HG03378 (cell line): Measurements from ENCODE around the gene GRIN1.

Experiments
- ATAC-seq: cut with Tn5 transposase; IDR thresholded peaks from one replicate; pipeline ENCODE4 v1.9.1; 2021; ENCODE audit warnings: mild to moderate bottlenecking, moderate library complexity; ENCODE audit not compliant: unreplicated experiment

Gene GRIN1

DNA sequence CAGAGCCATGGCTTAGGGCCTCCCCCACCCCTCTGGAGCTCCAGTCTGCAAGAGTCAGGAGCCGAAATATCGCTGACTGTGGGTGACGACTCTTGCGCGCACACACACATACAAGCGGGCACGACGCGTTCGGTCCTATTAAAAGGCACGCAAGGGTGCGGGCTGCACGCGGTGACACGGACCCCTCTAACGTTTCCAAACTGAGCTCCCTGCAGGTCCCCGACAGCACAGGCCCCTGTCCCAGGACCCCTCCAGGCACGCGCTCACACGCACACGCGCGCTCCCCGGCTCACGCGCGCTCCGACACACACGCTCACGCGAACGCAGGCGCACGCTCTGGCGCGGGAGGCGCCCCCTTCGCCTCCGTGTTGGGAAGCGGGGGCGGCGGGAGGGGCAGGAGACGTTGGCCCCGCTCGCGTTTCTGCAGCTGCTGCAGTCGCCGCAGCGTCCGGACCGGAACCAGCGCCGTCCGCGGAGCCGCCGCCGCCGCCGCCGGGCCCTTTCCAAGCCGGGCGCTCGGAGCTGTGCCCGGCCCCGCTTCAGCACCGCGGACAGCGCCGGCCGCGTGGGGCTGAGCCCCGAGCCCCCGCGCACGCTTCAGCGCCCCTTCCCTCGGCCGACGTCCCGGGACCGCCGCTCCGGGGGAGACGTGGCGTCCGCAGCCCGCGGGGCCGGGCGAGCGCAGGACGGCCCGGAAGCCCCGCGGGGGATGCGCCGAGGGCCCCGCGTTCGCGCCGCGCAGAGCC is at the start of gene GRIN1:
TSS of gene GRIN1 (plus strand) at position 433 of the 746 bp plus-strand sequence. CDS start 333 bp downstream, outside the sequence.
- ATAC-seq = no peak

GRCh38 chr9:137089232-137089947 is 49.6 kb upstream of the GRIN1 start:
- no peak for ATAC-seq

GRCh38 chr9:137095664-137096517 is 43.1 kb upstream of the GRIN1 start:
- no peak for ATAC-seq

DNA sequence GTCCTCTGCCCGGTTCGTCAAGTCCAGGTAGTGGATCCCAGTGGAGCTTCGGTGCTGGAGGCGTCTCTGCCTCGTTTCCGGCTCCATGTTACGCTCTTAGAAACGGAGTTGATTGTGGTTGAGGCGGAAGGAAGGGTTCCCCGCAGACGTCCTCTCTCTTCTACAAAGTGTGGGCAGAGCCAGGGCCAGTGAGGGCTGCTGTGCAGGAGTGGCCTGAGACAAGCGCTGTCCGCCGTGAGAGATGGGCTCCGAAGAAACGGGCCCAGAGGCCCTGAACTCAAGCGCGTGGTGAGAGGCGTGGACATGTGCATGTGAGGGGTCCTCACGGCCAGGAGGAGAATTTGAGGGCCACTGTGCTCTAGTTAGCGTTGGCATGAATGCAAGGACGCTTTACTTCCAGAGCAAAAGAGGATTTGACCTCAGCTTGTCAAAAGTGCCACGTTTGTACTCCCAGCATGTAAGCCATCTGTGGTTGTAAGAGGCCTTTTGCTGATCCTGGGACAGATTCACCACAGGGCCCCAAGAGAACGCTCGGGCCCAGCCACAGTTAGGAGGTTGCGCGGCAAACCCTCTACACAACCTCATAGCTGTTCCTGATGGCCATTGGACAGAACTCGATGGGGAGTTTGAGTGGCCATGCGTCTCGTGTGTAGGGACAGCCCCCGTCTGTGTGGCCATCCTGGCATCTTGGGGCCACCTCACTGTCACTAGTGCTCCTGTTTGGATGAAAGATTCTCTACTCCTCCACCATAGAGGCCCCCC is 42.0 kb upstream of the GRIN1 start:
- no peak for ATAC-seq

DNA sequence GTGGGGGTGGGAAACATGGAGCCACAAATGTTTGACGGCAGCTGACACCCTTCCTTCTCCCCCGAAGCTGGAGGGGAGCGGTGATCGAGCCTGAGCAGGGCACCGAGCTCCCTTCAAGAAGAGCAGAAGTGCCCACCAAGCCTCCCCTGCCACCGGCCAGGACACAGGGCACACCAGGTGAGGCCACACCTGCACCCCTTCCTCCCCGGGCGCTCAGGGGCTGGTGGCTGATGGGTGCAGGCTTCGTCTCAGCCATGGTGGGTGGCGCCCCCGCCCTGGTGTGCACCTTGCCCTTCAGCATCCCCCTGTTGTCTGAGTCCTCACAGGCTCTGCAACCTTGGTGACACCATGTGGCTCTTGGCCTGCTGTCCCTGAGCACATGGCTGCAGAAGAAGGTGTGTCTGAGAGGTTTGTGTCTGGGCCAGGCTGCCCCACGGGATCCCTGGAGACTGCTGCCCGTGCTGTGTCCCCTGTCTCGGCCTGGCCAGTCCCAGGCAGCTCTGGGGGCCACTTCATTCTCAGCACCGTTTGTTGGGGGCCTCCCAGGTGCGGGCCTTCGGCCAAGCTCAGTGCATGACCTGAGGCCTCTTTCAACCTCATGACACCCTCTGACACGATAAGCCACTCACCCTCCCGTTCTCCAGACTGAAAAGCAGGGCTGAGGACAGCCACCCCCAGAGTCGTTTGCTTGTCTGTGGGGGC is 41.0 kb upstream of the GRIN1 start:
- ATAC-seq = no peak

DNA sequence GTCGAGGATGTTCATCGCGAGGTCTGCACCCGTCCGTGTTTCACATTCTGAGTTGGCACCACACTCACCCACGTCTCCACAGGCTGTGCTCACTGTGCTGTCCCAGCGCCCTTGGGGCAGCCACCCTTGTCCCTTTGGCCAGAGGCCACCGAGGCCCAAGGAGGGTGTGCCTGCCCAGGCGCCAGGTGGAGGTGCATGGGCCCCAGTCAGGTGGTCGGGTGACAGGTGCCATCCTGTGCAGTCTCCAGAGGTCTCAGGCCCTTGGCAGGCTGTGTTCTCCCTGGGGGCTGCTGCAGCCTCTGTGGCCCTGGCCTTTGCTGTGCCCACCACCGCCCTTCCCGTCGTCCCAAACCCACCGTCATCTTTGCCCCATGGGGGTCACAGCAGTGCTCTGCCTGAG is 39.7 kb upstream of the GRIN1 start:
- no peak for ATAC-seq

DNA sequence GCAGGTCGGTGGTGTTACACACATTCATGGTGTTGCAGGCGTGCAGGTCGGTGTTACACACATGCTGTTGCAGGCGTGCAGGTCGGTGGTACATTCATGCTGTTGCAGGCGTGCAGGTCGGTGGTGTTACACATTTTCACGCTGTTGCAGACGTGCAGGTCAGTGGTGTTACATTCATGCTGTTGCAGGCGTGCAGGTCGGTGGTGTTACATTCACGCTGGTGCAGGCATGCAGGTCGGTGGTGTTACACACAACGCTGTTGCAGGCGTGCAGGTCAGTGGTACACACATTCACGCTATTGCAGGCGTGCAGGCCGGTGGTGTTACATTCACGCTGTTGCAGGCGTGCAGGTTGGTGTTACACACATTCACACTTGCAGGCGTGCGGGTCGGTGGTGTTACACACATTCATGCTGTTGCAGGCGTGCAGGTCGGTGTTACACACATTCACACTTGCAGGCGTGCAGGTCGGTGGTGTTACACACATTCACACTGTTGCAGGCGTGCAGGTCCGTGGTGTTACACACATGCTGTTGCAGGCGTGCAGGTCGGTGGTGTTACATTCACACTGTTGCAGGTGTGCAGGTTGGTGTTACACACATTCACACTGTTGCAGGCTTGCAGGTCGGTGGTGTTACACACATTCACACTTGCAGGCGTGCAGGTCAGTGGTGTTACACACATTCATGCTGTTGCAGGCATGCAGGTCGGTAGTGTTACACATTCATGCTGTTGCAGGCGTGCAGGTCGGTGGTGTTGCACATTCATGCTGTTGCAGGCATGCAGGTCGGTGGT is 35.6 kb upstream of the GRIN1 start:
- ATAC-seq = no peak

DNA sequence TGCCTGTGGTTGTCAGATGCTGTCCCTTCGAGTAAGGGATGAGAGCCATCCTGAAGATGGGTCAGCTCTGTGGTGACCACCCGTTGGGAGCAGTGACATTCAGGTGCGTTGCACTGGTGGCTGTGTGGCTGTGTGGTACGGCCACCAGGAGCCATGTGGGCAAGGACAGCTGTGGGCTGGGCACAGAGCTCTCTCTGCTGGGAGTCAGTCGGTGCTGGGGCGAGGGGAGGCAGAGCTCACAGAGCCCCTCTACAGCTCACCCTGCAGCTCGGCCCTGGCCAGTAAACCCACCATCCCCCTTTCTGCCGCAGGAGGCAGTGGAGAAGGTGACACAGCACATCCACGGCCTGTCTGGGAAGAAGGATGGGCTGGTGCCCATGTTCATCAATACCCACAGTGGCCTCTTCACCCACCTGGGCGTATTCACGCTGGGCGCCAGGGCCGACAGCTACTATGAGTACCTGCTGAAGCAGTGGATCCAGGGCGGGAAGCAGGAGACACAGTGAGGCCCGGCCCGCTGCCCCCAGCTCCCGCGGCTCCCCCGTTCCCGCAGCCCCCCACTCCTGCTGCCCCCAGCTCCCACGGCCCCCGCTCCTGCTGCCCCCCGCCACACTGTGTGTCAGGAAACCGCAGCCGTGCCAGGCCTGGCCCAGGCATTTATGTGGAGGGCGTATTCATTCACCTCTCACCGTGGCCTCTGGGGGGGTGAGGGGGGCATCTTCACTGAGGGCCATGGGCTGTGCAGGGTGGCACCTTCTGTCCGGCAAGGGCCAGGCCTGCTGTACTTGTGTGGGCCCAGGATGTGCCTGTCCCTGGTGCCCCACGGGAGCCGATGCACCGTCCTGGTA is 32.9 kb upstream of the GRIN1 start:
- ATAC-seq = no peak

DNA sequence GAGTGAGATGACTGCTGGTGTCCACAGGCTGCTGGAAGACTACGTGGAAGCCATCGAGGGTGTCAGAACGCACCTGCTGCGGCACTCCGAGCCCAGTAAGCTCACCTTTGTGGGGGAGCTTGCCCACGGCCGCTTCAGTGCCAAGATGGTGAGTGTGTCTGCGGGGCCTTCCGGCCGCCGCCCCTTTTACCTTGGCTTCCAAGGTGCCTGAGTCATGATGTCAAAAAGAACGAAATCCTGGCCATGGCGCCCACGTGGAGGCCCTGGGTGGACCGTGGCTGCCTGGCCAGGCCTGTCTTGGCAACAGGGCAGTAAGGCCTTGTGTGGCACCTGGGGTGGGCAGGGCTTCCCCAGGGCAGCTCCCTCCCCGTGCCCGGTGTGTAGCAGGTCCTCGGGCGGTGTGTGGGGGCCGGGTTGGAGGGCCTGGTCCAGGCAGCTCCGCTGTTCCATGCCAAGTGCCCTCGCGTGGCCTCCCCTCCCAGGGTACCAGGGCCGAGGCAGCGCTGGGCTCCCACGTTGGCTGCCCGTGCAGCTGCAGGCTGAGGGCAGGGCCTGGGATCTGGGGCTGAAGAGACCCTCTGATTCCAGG is 32.2 kb upstream of the GRIN1 start:
- no peak for ATAC-seq

- no peak for ATAC-seq
Measured at GRCh38 chr9:137107312-137107921, 31.5 kb upstream of the GRIN1 start.

- no peak for ATAC-seq
Measured at GRCh38 chr9:137107982-137108381, 31.0 kb upstream of the GRIN1 start.

DNA sequence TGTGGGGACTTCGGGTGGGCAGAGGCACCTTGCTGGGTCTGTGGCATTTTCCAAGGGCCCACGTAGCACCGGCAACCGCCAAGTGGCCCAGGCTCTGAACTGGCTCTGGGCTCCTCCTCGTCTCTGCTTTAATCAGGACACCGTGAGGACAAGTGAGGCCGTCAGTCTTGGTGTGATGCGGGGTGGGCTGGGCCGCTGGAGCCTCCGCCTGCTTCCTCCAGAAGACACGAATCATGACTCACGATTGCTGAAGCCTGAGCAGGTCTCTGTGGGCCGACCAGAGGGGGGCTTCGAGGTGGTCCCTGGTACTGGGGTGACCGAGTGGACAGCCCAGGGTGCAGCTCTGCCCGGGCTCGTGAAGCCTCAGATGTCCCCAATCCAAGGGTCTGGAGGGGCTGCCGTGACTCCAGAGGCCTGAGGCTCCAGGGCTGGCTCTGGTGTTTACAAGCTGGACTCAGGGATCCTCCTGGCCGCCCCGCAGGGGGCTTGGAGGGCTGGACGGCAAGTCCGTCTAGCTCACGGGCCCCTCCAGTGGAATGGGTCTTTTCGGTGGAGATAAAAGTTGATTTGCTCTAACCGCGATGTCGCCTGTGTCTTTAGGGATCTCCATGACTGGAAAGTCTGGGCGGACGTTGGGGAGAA is 30.2 kb upstream of the GRIN1 start:
- ATAC-seq = no peak

GRCh38 chr9:137109250-137110146 is 29.5 kb upstream of the GRIN1 start:
- ATAC-seq = no peak

- no peak for ATAC-seq
Measured at GRCh38 chr9:137110147-137110910, 28.6 kb upstream of the GRIN1 start.
